Measurements from ENCODE around the gene RTL5.

DNA sequence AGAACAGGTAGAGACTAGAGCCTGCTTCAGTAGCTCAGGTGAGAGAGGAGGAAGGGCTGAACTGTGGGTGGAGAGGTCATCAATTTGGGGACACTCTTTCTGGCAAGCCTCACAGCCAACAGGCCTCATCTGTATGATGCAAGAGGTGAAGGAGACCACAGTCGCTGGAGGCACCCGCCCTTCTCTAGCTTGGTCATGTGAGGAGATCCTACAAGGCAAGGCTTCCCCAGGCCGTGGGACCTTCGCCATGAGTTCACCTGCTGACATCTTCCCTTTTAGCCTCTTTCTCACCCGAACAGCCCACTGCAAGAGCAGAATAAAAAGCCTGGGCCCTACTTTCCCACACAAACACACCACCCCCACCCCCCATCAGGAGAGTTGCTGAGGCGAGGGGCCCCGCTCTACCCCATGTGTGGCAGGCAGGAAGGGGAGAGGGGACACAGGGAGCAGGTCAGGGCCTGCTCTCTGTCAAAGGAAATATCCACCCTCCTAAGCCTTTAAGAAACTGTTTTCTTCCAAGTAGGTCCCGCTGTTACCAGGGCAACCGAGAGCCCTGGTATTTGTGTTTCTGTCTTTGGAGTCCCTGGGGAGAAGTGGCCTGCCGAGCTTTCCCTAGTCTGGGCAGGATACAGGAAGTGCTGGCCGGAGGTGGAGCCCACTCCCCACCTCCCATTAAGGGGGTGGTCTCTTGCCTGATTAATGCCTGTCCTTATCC, 8.1 kb downstream of the RTL5 start:
- TF ChIP-seq CTCF (IDR thresholded peaks at IDR 0.05) (no peak), POLR2A (IDR thresholded peaks at IDR 0.05) (no peak)

Measured in gastroesophageal sphincter (tissue), 3 donors.